Activated CD4-positive, alpha-beta T cell treated with anti-CD3 and anti-CD28 coated beads, Interleukin-2, amount 50 U/mL, for 4 hours (primary cell): Measurements from ENCODE around the gene BTC.
"Not testable (repeated sequence)": the region's sequence is repeated elsewhere in the genome, so short reads cannot be mapped to it uniquely, and the experiment has no call there.

Source experiments
- DNase-seq, 2 experiments: peaks; one replicate each; pipeline ENCODE4 v3.0.0-alpha.2; 2020

Gene BTC

GRCh38 chr4:74755486-74755885 lies 38.8 kb downstream of the BTC start:
- DNase-seq = no peak

GRCh38 chr4:74754218-74754617 lies 40.1 kb downstream of the BTC start:
- no peak for DNase-seq

- DNase-seq = no peak
These were observed 41.5 kb downstream of the BTC start for GRCh38 chr4:74752798-74753197.

- DNase-seq = no peak
These were observed 42.5 kb downstream of the BTC start for GRCh38 chr4:74751856-74752255.

GRCh38 chr4:74751247-74751646 lies 43.1 kb downstream of the BTC start:
- no peak for DNase-seq

GRCh38 chr4:74742185-74742584 lies 52.1 kb downstream of the BTC start:
- DNase-seq = no peak

GRCh38 chr4:74738464-74739143 lies 55.7 kb downstream of the BTC start:
- no peak for DNase-seq

GRCh38 chr4:74734995-74735394 lies 59.3 kb downstream of the BTC start:
- no peak for DNase-seq

GRCh38 chr4:74733756-74734155 lies 60.6 kb downstream of the BTC start:
- no peak for DNase-seq

- DNase-seq = no peak
These were observed 69.3 kb downstream of the BTC start for GRCh38 chr4:74724979-74725378.

- no peak for DNase-seq
These were observed 77.9 kb downstream of the BTC start for GRCh38 chr4:74716436-74716765.

- no peak for DNase-seq
These were observed 78.5 kb downstream of the BTC start for GRCh38 chr4:74715706-74716435.

- no peak for DNase-seq
These were observed 79.7 kb downstream of the BTC start for GRCh38 chr4:74714611-74715130.

- DNase-seq = not testable (repeated sequence)
These were observed 86.2 kb downstream of the BTC start for GRCh38 chr4:74708135-74708534.
